ENCODE data around the gene RTN1. TPM values are rescaled to one million over a fixed set of nuclear protein-coding genes. Genes with fewer than 3 reads are reported as not detected.
A peak's percentile ranks its signal among the peaks of the same experiment; 100 is the strongest.

Gene RTN1
- total and polyA plus RNA-seq, 2 experiments from 2014 or later: 0.15 TPM; not detected in 1

DNA sequence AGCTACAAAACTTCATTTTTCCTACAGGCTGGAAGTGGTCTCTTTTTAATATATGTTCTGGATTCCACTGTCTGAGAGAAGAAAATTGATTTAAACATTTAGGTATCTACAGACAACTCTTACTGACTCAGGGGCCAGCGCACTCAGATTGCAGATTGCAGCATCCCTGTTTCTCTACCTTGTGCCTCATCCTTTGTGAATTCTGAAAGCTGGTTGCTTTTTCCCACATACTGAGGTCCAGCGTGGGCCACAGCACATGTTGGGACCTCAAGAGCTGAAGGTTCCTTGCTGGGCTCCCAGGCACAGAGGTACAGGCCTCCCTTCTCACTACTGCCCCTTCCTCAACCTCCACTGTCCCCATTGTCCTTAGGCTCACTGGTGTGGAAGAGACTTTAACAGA, 192.2 kb downstream of the RTN1 start:
- Histone ChIP-seq H2AFZ (no peak overlapping the region), H3K79me2 (ENCODE audit: insufficient read depth) (no peaks in the 10 kb centered on the region), H3K4me2 (ENCODE audit: unreplicated experiment) (no peak overlapping the region), H3K9me2 (ENCODE audit: insufficient read depth) (no peaks in the 10 kb centered on the region), H3K9ac (no peak overlapping the region), H3F3A (ENCODE audit: insufficient read depth) (no peaks in the 10 kb centered on the region), H3K4me1 (ENCODE audit: insufficient read depth) (no peaks in the 10 kb centered on the region), H3K9me3 (ENCODE audit: low read depth) (no peaks in the 10 kb centered on the region), H4K20me1 (ENCODE audit: insufficient read depth) (no peaks in the 10 kb centered on the region), H3K36me3 (ENCODE audit: low read depth) (no peaks in the 10 kb centered on the region), H3K27ac (no peak overlapping the region), H3K27me3 (replicated peaks; ENCODE audit: insufficient read depth) (peaks cover 4% of the 10 kb centered on the region; the same call in 1 of the 2 replicates), H3K4me3 (no peak overlapping the region)
- in situ Hi-C loops (cut with MboI): no loop called here
- peak; percentile 3 for DNase-seq
- 39 to 54% methylated on average over 2 of the region's 2 CpGs for WGBS, 2 experiments (ENCODE audit: low coverage in 1 of 2, low lambda C conversion rate in 2 of 2, missing lambda C conversion rate in 2 of 2)
- TF ChIP-seq EZH2 (IDR thresholded peaks at IDR 0.05; ENCODE audit: insufficient read depth, poor library complexity, severe bottlenecking): no peak
- no peak for TF ChIP-seq EZH2phosphoT487 (IDR thresholded peaks at IDR 0.05; ENCODE audit: insufficient read depth, low read depth)

DNA sequence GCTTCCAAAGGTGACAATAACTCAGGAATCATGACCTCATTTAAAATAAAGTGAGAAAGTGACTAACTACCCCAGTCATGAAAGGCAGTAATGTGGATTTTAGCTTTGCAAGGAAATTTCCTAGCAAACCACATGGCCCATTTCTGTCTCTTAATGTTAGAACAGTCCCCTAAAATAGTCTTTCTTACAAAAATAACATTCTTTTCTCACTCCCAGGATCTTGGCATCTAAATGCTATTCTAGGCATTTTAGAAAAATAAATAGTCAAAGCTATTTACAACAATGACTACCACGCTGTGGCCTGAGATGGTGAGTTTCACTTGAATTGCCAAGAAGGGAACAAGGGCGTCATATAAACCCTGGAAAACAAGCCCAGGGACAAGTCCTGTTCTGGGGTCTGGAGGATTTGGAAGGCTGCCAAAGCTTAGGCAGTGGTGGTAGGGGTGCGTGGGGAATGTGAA, 192.8 kb downstream of the RTN1 start:
- no peak overlapping the region for H3K4me3 ChIP-seq
- H3K27me3 ChIP-seq (replicated peaks; ENCODE audit: insufficient read depth): no peaks in the 10 kb centered on the region; the same call in 1 of the 2 replicates
- H3K9me2 ChIP-seq (ENCODE audit: insufficient read depth): no peaks in the 10 kb centered on the region
- no peaks in the 10 kb centered on the region for H4K20me1 ChIP-seq (ENCODE audit: insufficient read depth)
- H3K4me1 ChIP-seq (ENCODE audit: insufficient read depth): no peaks in the 10 kb centered on the region
- H3K9me3 ChIP-seq (ENCODE audit: low read depth): no peaks in the 10 kb centered on the region
- H3K9ac ChIP-seq: no peak overlapping the region
- TF ChIP-seq EZH2phosphoT487 (IDR thresholded peaks at IDR 0.05; ENCODE audit: insufficient read depth, low read depth): no peak
- no peak for TF ChIP-seq EZH2 (IDR thresholded peaks at IDR 0.05; ENCODE audit: insufficient read depth, poor library complexity, severe bottlenecking)
- no peak overlapping the region for H3K4me2 ChIP-seq (ENCODE audit: unreplicated experiment)
- H3F3A ChIP-seq (ENCODE audit: insufficient read depth): no peaks in the 10 kb centered on the region
- H3K27ac ChIP-seq: no peak overlapping the region
- in situ Hi-C loops (cut with MboI): no loop called here
- no peak overlapping the region for H2AFZ ChIP-seq
- 10 to 15% methylated on average over 3 of the region's 3 CpGs for WGBS, 2 experiments (ENCODE audit: low coverage in 1 of 2, low lambda C conversion rate in 2 of 2, missing lambda C conversion rate in 2 of 2)
- no peaks in the 10 kb centered on the region for H3K36me3 ChIP-seq (ENCODE audit: low read depth)
- DNase-seq: peak; percentile 49
- no peaks in the 10 kb centered on the region for H3K79me2 ChIP-seq (ENCODE audit: insufficient read depth)

DNA sequence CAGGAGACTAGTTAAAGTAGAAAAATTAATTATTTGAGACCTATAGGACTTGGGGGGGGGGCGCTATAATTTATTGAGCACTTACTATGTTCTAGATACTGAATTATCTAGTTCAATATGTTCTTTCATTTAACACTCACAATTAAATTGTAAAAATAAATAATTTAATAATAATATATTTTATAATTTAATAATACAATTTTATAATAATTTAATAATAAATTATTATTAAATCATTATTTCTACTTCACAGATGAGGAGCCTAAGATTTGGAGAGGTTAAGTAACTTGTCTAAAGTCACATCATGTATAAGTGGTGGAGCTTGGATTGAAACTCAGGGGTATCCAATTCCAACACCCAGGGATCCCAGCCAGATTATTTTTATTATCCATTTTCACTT, 195.2 kb downstream of the RTN1 start:
- Histone ChIP-seq H3K4me1 (ENCODE audit: insufficient read depth) (no peaks in the 10 kb centered on the region), H3K79me2 (ENCODE audit: insufficient read depth) (no peaks in the 10 kb centered on the region), H3K4me2 (ENCODE audit: unreplicated experiment) (no peak overlapping the region), H3K9me3 (ENCODE audit: low read depth) (no peaks in the 10 kb centered on the region), H3K36me3 (ENCODE audit: low read depth) (no peaks in the 10 kb centered on the region), H3K4me3 (no peak overlapping the region), H4K20me1 (ENCODE audit: insufficient read depth) (no peaks in the 10 kb centered on the region), H2AFZ (no peak overlapping the region), H3K27ac (no peak overlapping the region), H3K9me2 (ENCODE audit: insufficient read depth) (no peaks in the 10 kb centered on the region), H3F3A (ENCODE audit: insufficient read depth) (no peaks in the 10 kb centered on the region), H3K27me3 (replicated peaks; ENCODE audit: insufficient read depth) (no peaks in the 10 kb centered on the region; the same call in 1 of the 2 replicates), H3K9ac (no peak overlapping the region)
- in situ Hi-C loops (cut with MboI): no loop called here
- no peak for TF ChIP-seq EZH2 (IDR thresholded peaks at IDR 0.05; ENCODE audit: insufficient read depth, poor library complexity, severe bottlenecking)
- no peak for TF ChIP-seq EZH2phosphoT487 (IDR thresholded peaks at IDR 0.05; ENCODE audit: insufficient read depth, low read depth)
- WGBS, 2 experiments (ENCODE audit: low coverage in 1 of 2, low lambda C conversion rate in 2 of 2, missing lambda C conversion rate in 2 of 2): 41 to 50% methylated on average over 1 of the region's 1 CpG
- no peak for DNase-seq

DNA sequence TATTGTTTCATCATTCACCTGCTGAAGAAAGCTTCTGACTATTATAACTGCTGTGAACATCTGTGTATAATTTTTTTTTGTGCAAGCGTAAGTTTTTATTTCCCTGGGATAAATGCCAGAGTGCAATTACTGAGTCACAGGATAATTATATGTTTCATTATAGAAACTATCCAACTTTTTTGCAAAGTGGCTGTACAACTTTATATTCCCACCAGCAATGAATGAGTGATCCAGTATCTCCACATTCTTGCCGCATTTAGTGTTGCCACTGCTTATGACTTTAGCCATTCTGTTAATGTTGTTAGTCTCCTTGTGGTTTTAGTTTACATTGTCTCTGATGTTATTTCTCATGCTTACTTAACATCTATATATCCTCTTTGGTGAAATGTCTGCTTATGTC, 205.8 kb downstream of the RTN1 start:
- Histone ChIP-seq H3K4me2 (ENCODE audit: unreplicated experiment) (no peak overlapping the region), H3K27me3 (replicated peaks; ENCODE audit: insufficient read depth) (no peaks in the 10 kb centered on the region), H3K27ac (no peak overlapping the region), H2AFZ (no peak overlapping the region), H3K4me1 (ENCODE audit: insufficient read depth) (no peaks in the 10 kb centered on the region), H3K9me3 (ENCODE audit: low read depth) (no peaks in the 10 kb centered on the region), H3K9me2 (ENCODE audit: insufficient read depth) (no peaks in the 10 kb centered on the region), H3F3A (ENCODE audit: insufficient read depth) (no peaks in the 10 kb centered on the region), H3K9ac (no peak overlapping the region), H4K20me1 (ENCODE audit: insufficient read depth) (no peaks in the 10 kb centered on the region), H3K36me3 (ENCODE audit: low read depth) (no peaks in the 10 kb centered on the region), H3K4me3 (no peak overlapping the region), H3K79me2 (ENCODE audit: insufficient read depth) (no peaks in the 10 kb centered on the region)
- DNase-seq: peak; percentile 22
- WGBS, 2 experiments (ENCODE audit: low coverage in 1 of 2, low lambda C conversion rate in 2 of 2, missing lambda C conversion rate in 2 of 2): 12 to 17% methylated on average over 2 of the region's 2 CpGs
- TF ChIP-seq EZH2 (IDR thresholded peaks at IDR 0.05; ENCODE audit: insufficient read depth, poor library complexity, severe bottlenecking) (no peak), EZH2phosphoT487 (IDR thresholded peaks at IDR 0.05; ENCODE audit: insufficient read depth, low read depth) (no peak)
- in situ Hi-C loops (cut with MboI): no loop called here

DNA sequence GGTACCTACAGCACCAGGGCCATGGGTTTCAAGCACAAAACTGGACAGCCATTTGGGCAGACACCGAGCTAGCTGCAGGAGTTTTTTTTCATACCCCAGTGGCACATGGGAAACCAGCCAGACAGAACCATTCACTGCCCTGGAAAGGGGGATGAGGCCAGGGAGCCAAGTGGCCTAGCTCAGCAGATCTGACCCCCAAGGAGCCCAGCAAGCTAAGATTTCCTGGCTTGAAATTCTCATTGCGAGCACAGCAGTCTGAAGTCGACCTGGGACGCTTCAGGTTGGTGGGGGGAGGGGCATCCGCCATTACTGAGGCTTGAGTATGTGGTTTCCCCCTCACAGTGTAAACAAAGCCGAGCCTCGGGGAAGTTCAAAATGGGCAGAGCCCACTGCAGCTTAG, 212.8 kb downstream of the RTN1 start:
- DNase-seq: no peak
- no peaks in the 10 kb centered on the region for H3K79me2 ChIP-seq (ENCODE audit: insufficient read depth)
- in situ Hi-C loops (cut with MboI): no loop called here
- H3K9me2 ChIP-seq (ENCODE audit: insufficient read depth): no peaks in the 10 kb centered on the region
- H3K4me2 ChIP-seq (ENCODE audit: unreplicated experiment): no peak overlapping the region
- no peaks in the 10 kb centered on the region for H3K9me3 ChIP-seq (ENCODE audit: low read depth)
- no peak overlapping the region for H3K9ac ChIP-seq
- no peaks in the 10 kb centered on the region for H3F3A ChIP-seq (ENCODE audit: insufficient read depth)
- H3K4me1 ChIP-seq (ENCODE audit: insufficient read depth): no peaks in the 10 kb centered on the region
- H3K4me3 ChIP-seq: no peak overlapping the region
- H2AFZ ChIP-seq: no peak overlapping the region
- no peaks in the 10 kb centered on the region for H3K27me3 ChIP-seq (replicated peaks; ENCODE audit: insufficient read depth)
- H3K27ac ChIP-seq: no peak overlapping the region
- H3K36me3 ChIP-seq (ENCODE audit: low read depth): no peaks in the 10 kb centered on the region
- H4K20me1 ChIP-seq (ENCODE audit: insufficient read depth): no peaks in the 10 kb centered on the region
- whole genome bisulfite sequencing, 2 experiments (ENCODE audit: low coverage in 1 of 2, low lambda C conversion rate in 2 of 2, missing lambda C conversion rate in 2 of 2): 39 to 50% methylated on average over 7 of the region's 7 CpGs
- no peak for TF ChIP-seq EZH2phosphoT487 (IDR thresholded peaks at IDR 0.05; ENCODE audit: insufficient read depth, low read depth)
- no peak for TF ChIP-seq EZH2 (IDR thresholded peaks at IDR 0.05; ENCODE audit: insufficient read depth, poor library complexity, severe bottlenecking)

All from GM23248 (cell line).